H54 (cell line): Measurements from ENCODE around the gene SNX17.
"Not testable (repeated sequence)": the region's sequence is repeated elsewhere in the genome, so short reads cannot be mapped to it uniquely, and the experiment has no call there.

Experiments used
- DNase-seq: peaks from one replicate; pipeline ENCODE4 v3.0.0; 2011; ENCODE audit warnings: low spot score, mixed read lengths; ENCODE audit not compliant: insufficient read length
- FAIRE-seq: peaks from 3 replicates; lab custom pipeline; 2011; peaks lifted over from hg19 to GRCh38; lab: Jason Lieb, UNC
- POLR2A ChIP-seq: IDR thresholded peaks from 2 replicates; pipeline ENCODE4 v1.6.1; 2011; ENCODE audit warnings: low read depth, mild to moderate bottlenecking, low read length

SNX17 gene

GRCh38 chr2:27407798-27408491 is 37.5 kb downstream of the SNX17 start:
- no peak for TF ChIP-seq POLR2A
- DNase-seq, result no peak
- no peak for FAIRE-seq

DNA sequence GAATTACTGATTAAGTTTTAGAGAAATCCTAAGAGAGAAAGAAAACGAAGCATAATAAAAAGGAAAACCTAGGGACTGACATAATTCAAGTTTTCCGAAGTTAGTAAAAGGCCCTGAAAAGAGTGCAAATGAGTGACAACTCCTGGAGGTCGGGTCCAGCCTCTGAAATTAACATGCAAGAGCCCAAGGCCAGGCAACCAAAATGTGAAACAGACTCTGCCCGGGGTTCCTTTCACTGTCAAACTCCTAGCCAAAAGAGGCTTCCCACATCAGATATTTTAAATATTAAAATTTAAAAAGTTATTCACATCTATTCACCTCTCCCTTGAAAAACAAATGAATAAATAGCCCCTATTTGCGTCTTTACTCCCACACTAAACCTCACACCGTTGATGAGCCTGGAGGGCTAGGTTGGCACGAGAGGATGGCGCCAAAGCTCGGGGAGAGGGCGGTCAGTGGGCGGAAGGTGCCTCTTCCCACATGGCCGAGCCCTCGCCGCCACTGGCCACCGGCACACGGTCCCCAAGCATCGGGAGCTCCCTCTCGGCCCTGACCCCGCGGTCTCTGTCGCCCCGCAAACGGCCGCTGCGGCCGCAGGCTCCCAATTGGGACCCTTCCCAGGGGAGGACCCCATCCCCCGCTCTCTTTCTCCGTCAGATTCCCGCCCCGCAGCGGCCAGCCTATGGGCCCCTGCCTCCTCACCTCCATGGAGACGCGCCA is 38.3 kb downstream of the SNX17 start:
- TF ChIP-seq POLR2A, result no peak
- DNase-seq, result peak; percentile 43
- FAIRE-seq, result no peak

- peak; percentile 81 for TF ChIP-seq POLR2A
- DNase-seq (peak; percentile 88), FAIRE-seq (peak; percentile 88)
Observed at GRCh38 chr2:27409321-27410073, 39.1 kb downstream of the SNX17 start, which contains the start of gene PPM1G. Gene PPM1G, minus strand, starts transcription at chr2:27409591. Its CDS starts 169 bp downstream, at chr2:27409422.

GRCh38 chr2:27412419-27413152 is 42.2 kb downstream of the SNX17 start:
- no peak for TF ChIP-seq POLR2A
- no peak for DNase-seq
- FAIRE-seq, result no peak

GRCh38 chr2:27416151-27416550 is 45.7 kb downstream of the SNX17 start:
- DNase-seq, result no peak
- no peak for FAIRE-seq
- TF ChIP-seq POLR2A, result no peak

DNA sequence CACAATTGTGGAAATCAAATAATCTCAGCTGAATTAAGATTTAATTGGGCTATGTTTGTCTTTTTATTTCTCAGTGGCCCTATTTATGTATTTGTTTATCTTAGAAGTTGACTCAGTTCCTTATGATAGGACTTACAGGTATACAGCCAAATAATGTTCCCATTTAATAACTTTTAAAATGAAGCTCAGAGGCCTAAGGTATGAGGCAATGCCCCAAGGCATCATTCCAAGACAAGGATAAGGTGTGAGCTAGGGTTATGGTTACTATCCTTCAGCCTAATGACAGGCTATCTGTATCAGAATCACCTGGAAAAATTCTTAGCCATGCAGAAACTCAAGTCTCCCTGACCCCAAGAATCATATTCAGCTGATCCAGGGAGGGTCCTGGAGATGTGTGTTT is 50.6 kb downstream of the SNX17 start:
- no peak for DNase-seq
- FAIRE-seq, result no peak
- no peak for TF ChIP-seq POLR2A

DNA sequence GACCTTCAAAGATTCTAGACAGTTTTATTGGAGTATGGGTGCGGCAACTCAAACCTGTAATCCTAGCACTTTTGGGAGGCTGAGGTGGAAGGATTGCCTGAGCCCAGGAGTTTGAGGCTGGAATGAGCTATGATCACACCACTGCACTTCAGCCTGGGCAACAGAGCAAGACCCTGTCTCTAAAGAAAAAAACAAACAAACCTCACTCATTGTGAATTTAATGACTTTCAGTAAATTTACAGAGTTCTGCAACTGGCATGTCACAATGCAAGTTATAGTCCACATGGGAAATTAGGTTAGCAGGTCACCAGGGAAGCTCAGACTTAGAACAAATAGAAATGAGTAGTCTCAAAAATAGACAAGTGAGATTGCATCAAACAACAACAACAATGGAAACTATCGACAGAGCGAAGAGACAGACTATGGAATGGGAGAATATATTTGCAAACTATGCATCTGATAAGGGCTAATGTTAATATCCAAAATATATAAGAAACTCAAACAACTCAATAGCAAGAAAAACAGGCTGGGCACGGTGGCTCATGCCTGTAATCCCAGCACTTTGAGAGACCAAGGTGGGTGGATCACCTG is 51.3 kb downstream of the SNX17 start:
- FAIRE-seq, result no peak

DNA sequence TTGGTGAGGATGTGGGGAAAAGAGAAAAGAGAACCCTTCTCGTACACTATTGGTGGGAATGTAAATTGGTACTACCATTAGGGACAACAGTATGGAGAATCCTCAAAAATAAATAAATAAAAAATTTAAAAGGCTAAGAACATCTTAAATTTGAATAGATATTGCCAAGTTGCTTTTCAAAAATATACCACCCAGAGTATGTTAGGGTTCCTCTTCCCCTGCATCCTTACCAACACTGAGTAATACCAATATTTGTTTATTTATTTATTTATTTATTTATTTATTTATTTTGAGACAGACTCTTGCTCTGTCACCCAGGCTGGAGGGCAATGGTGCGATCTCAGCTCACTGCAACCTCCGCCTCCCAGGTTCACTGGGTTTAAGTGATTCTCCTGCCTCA is 52.5 kb downstream of the SNX17 start:
- TF ChIP-seq POLR2A, result no peak
- no peak for FAIRE-seq
- no peak for DNase-seq

More for the DNA sequence above, 51.3 kb downstream of the SNX17 start:
- TF ChIP-seq POLR2A, result no peak
- no peak for DNase-seq

- not testable (repeated sequence) for DNase-seq, FAIRE-seq
Observed at GRCh38 chr2:27425039-27425438, 54.6 kb downstream of the SNX17 start.
